GM18873 (cell line): Measurements from ENCODE around the gene SRPX2.
A peak's percentile ranks its signal among the peaks of the same experiment; 100 is the strongest.

Experiments used
- ATAC-seq: cut with Tn5 transposase; IDR thresholded peaks from one replicate; pipeline ENCODE4 v1.9.1; 2021; ENCODE audit warnings: mild to moderate bottlenecking, moderate library complexity, moderate number of reproducible peaks; ENCODE audit not compliant: unreplicated experiment, low FRiP score

The SRPX2 gene

GRCh38 chrX:100649550-100650356 lies 5.8 kb downstream of the SRPX2 start:
- no peak for ATAC-seq

GRCh38 chrX:100650841-100651240 lies 6.8 kb downstream of the SRPX2 start:
- no peak for ATAC-seq

- no peak for ATAC-seq
Observed at GRCh38 chrX:100652266-100652665, 8.3 kb downstream of the SRPX2 start.

GRCh38 chrX:100654261-100654660 lies 10.3 kb downstream of the SRPX2 start:
- no peak for ATAC-seq

- no peak for ATAC-seq
Observed at GRCh38 chrX:100658941-100659381, 15.0 kb downstream of the SRPX2 start.

- no peak for ATAC-seq
Observed at GRCh38 chrX:100659431-100660137, 15.6 kb downstream of the SRPX2 start.

- no peak for ATAC-seq
Observed at GRCh38 chrX:100662170-100662569, 18.2 kb downstream of the SRPX2 start.

GRCh38 chrX:100662796-100663195 lies 18.8 kb downstream of the SRPX2 start:
- ATAC-seq, result no peak

- ATAC-seq, result no peak
Observed at GRCh38 chrX:100663642-100664041, 19.6 kb downstream of the SRPX2 start.

GRCh38 chrX:100672966-100673365 lies 29.0 kb downstream of the SRPX2 start:
- no peak for ATAC-seq

GRCh38 chrX:100673397-100673953 lies 29.5 kb downstream of the SRPX2 start:
- ATAC-seq, result no peak

- peak; percentile 63 for ATAC-seq
Observed at GRCh38 chrX:100674705-100675104, 30.7 kb downstream of the SRPX2 start.

GRCh38 chrX:100677611-100678181 lies 33.7 kb downstream of the SRPX2 start:
- no peak for ATAC-seq

- no peak for ATAC-seq
Observed at GRCh38 chrX:100680756-100681155, 36.8 kb downstream of the SRPX2 start.

GRCh38 chrX:100681599-100681998 lies 37.6 kb downstream of the SRPX2 start:
- ATAC-seq, result no peak

GRCh38 chrX:100682939-100683338 lies 38.9 kb downstream of the SRPX2 start:
- ATAC-seq, result no peak

- no peak for ATAC-seq
Observed at GRCh38 chrX:100685284-100685996, 41.4 kb downstream of the SRPX2 start.

- ATAC-seq, result no peak
Observed at GRCh38 chrX:100685997-100686305, 42.0 kb downstream of the SRPX2 start.

GRCh38 chrX:100687128-100687527 lies 43.1 kb downstream of the SRPX2 start:
- no peak for ATAC-seq

- no peak for ATAC-seq
Observed at GRCh38 chrX:100687546-100687945, 43.5 kb downstream of the SRPX2 start.

GRCh38 chrX:100695302-100695701 lies 51.3 kb downstream of the SRPX2 start:
- no peak for ATAC-seq
